ENCODE results near the gene PTPN13.

Gene PTPN13, protein sequence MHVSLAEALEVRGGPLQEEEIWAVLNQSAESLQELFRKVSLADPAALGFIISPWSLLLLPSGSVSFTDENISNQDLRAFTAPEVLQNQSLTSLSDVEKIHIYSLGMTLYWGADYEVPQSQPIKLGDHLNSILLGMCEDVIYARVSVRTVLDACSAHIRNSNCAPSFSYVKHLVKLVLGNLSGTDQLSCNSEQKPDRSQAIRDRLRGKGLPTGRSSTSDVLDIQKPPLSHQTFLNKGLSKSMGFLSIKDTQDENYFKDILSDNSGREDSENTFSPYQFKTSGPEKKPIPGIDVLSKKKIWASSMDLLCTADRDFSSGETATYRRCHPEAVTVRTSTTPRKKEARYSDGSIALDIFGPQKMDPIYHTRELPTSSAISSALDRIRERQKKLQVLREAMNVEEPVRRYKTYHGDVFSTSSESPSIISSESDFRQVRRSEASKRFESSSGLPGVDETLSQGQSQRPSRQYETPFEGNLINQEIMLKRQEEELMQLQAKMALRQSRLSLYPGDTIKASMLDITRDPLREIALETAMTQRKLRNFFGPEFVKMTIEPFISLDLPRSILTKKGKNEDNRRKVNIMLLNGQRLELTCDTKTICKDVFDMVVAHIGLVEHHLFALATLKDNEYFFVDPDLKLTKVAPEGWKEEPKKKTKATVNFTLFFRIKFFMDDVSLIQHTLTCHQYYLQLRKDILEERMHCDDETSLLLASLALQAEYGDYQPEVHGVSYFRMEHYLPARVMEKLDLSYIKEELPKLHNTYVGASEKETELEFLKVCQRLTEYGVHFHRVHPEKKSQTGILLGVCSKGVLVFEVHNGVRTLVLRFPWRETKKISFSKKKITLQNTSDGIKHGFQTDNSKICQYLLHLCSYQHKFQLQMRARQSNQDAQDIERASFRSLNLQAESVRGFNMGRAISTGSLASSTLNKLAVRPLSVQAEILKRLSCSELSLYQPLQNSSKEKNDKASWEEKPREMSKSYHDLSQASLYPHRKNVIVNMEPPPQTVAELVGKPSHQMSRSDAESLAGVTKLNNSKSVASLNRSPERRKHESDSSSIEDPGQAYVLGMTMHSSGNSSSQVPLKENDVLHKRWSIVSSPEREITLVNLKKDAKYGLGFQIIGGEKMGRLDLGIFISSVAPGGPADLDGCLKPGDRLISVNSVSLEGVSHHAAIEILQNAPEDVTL (N-terminal part only)

DNA sequence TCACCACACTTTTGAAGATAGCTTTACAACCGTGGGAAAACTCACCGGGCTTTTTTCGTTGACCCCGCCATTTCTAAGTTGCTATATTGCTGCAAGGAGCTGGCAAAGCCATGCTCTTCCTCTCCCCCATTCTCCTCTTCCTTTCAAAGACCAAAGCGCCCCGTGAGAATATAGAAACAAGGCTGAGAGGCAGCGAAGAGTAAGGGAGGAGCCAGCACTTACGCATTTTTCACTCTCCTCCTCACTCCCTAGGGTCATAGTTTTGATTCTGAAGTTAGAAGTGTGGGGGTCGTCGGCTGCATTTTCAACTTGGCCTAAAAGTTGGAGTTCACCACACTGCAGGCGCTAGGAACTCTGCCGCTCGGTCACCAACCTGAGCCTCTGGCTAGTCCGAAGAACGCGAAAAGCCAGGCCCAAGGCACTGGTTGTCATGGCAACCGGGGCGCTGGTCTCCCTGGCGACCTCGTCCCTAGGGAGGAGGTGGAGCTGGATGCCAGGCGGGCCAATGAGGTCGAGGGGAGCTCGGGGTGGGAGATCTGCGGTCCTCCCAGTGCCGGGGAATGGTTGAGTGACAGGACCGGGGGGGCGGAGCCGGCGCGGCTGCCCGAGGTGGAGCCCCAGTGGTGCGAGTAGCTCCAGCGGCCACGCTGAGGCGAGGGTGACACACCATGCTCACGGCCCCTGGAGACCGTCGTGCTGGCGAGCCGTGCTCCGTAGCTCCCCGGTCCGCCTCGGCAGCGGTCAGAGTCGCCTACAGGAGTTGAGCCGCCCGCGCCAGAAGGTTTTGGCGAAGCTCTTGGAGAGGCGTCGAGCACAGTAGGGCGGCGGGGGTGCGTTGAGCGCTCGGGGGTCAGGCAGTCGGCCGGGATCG lies at the start of gene PTPN13:
TSS of gene PTPN13 (plus strand) at position 628 of the 871 bp plus-strand sequence. CDS start 40,942 bp downstream, outside the sequence.
- CTCF ChIA-PET: interaction anchor here (0.6 to 4.0 kb wide), 7 partner anchors 20 to 328 kb away, joined by 3 to 29 read pairs (median 4); no protein-coding TSS in a partner anchor
- H3K36me3 ChIP-seq (ENCODE audit: control insufficient read depth in 2 of 2, insufficient read depth in 1 of 2, low read length in 2 of 2): no peaks in the 10 kb centered on the region; a peak in 1 of 3 replicates
- H3K27ac ChIP-seq (ENCODE audit: extremely low read depth, low read depth, low read length): peak within 1 kb of the TSS; percentile 95
- H3K4me1 ChIP-seq (ENCODE audit: control insufficient read depth, insufficient read depth, low read length): peaks cover 18% of the 10 kb centered on the region
- POLR2A ChIA-PET: interaction anchor here (0.6 to 1.3 kb wide), 9 partner anchors 10 to 611 kb away, joined by 3 to 4 read pairs (median 3); partner anchors contain the start of gene AFF1
- H3K9me3 ChIP-seq (ENCODE audit: control insufficient read depth, insufficient read depth, low read depth, low read length): no peaks in the 10 kb centered on the region
- peak within 1 kb of the TSS; percentile 72 for H3K4me3 ChIP-seq (ENCODE audit: low read depth, low read length)
- TF ChIP-seq FEZF1 (tag by site-specific recombination; IDR thresholded peaks at IDR 0.05) (no peak), ZNF169 (tag by site-specific recombination; IDR thresholded peaks at IDR 0.05) (no peak), ZNF837 (tag by site-specific recombination; IDR thresholded peaks at IDR 0.05) (no peak), EGR2 (tag by site-specific recombination; IDR thresholded peaks at IDR 0.05; ENCODE audit: low read depth) (peak; percentile 78; the same call in 1 of the 2 replicates), ZNF626 (tag by site-specific recombination; IDR thresholded peaks at IDR 0.05) (no peak), ZNF585B (tag by site-specific recombination; IDR thresholded peaks at IDR 0.05) (no peak), ZNF221 (tag by site-specific recombination; IDR thresholded peaks at IDR 0.05; ENCODE audit: borderline replicate concordance) (no peak), ZNF157 (tag by site-specific recombination; IDR thresholded peaks at IDR 0.05) (no peak), TRIM28 (IDR thresholded peaks at IDR 0.05; ENCODE audit: borderline replicate concordance, low read length) (peak; percentile 8; the same call in 1 of the 2 replicates), ZNF777 (tag by site-specific recombination; IDR thresholded peaks at IDR 0.05; ENCODE audit: borderline replicate concordance) (no peak), ZNF423 (tag by site-specific recombination; IDR thresholded peaks at IDR 0.05) (peak; percentile 89), ZNF654 (tag by site-specific recombination; IDR thresholded peaks at IDR 0.05; ENCODE audit: low read depth) (no peak), SETDB1 (IDR thresholded peaks at IDR 0.05; ENCODE audit: insufficient read length, low read length) (no peak), KLF7 (tag by site-specific recombination; IDR thresholded peaks at IDR 0.05; ENCODE audit: borderline replicate concordance) (no peak), ZNF140 (tag by site-specific recombination; IDR thresholded peaks at IDR 0.05) (no peak), SCRT2 (tag by site-specific recombination; IDR thresholded peaks at IDR 0.05) (no peak)
- TF ChIP-seq, protein P1, sequence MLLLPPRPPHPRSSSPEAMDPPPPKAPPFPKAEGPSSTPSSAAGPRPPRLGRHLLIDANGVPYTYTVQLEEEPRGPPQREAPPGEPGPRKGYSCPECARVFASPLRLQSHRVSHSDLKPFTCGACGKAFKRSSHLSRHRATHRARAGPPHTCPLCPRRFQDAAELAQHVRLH (tag by site-specific recombination; IDR thresholded peaks at IDR 0.05): no peak
- TF ChIP-seq, protein P2, sequence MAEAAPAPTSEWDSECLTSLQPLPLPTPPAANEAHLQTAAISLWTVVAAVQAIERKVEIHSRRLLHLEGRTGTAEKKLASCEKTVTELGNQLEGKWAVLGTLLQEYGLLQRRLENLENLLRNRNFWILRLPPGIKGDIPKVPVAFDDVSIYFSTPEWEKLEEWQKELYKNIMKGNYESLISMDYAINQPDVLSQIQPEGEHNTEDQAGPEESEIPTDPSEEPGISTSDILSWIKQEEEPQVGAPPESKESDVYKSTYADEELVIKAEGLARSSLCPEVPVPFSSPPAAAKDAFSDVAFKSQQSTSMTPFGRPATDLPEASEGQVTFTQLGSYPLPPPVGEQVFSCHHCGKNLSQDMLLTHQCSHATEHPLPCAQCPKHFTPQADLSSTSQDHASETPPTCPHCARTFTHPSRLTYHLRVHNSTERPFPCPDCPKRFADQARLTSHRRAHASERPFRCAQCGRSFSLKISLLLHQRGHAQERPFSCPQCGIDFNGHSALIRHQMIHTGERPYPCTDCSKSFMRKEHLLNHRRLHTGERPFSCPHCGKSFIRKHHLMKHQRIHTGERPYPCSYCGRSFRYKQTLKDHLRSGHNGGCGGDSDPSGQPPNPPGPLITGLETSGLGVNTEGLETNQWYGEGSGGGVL (tag by site-specific recombination; IDR thresholded peaks at IDR 0.05): no peak
- TF ChIP-seq, protein P3, sequence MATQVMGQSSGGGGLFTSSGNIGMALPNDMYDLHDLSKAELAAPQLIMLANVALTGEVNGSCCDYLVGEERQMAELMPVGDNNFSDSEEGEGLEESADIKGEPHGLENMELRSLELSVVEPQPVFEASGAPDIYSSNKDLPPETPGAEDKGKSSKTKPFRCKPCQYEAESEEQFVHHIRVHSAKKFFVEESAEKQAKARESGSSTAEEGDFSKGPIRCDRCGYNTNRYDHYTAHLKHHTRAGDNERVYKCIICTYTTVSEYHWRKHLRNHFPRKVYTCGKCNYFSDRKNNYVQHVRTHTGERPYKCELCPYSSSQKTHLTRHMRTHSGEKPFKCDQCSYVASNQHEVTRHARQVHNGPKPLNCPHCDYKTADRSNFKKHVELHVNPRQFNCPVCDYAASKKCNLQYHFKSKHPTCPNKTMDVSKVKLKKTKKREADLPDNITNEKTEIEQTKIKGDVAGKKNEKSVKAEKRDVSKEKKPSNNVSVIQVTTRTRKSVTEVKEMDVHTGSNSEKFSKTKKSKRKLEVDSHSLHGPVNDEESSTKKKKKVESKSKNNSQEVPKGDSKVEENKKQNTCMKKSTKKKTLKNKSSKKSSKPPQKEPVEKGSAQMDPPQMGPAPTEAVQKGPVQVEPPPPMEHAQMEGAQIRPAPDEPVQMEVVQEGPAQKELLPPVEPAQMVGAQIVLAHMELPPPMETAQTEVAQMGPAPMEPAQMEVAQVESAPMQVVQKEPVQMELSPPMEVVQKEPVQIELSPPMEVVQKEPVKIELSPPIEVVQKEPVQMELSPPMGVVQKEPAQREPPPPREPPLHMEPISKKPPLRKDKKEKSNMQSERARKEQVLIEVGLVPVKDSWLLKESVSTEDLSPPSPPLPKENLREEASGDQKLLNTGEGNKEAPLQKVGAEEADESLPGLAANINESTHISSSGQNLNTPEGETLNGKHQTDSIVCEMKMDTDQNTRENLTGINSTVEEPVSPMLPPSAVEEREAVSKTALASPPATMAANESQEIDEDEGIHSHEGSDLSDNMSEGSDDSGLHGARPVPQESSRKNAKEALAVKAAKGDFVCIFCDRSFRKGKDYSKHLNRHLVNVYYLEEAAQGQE (tag by site-specific recombination; IDR thresholded peaks at IDR 0.05): no peak
- TF ChIP-seq, protein P4, sequence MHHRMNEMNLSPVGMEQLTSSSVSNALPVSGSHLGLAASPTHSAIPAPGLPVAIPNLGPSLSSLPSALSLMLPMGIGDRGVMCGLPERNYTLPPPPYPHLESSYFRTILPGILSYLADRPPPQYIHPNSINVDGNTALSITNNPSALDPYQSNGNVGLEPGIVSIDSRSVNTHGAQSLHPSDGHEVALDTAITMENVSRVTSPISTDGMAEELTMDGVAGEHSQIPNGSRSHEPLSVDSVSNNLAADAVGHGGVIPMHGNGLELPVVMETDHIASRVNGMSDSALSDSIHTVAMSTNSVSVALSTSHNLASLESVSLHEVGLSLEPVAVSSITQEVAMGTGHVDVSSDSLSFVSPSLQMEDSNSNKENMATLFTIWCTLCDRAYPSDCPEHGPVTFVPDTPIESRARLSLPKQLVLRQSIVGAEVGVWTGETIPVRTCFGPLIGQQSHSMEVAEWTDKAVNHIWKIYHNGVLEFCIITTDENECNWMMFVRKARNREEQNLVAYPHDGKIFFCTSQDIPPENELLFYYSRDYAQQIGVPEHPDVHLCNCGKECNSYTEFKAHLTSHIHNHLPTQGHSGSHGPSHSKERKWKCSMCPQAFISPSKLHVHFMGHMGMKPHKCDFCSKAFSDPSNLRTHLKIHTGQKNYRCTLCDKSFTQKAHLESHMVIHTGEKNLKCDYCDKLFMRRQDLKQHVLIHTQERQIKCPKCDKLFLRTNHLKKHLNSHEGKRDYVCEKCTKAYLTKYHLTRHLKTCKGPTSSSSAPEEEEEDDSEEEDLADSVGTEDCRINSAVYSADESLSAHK (tag by site-specific recombination; IDR thresholded peaks at IDR 0.05): peak; percentile 54; the same call in 1 of the 2 replicates
- TF ChIP-seq, protein P5, sequence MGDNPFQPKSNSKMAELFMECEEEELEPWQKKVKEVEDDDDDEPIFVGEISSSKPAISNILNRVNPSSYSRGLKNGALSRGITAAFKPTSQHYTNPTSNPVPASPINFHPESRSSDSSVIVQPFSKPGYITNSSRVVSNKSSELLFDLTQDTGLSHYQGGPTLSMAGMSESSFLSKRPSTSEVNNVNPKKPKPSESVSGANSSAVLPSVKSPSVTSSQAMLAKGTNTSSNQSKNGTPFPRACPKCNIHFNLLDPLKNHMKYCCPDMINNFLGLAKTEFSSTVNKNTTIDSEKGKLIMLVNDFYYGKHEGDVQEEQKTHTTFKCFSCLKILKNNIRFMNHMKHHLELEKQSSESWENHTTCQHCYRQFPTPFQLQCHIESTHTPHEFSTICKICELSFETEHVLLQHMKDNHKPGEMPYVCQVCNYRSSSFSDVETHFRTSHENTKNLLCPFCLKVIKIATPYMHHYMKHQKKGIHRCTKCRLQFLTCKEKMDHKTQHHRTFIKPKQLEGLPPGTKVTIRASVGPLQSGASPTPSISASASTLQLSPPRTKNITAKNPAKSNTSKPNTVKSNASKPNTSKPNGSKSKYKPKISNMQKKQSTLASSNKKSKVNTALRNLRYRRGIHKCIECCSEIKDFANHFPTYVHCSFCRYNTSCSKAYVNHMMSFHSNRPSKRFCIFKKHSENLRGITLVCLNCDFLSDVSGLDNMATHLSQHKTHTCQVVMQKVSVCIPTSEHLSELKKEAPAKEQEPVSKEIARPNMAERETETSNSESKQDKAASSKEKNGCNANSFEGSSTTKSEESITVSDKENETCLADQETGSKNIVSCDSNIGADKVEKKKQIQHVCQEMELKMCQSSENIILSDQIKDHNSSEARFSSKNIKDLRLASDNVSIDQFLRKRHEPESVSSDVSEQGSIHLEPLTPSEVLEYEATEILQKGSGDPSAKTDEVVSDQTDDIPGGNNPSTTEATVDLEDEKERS (tag by site-specific recombination; IDR thresholded peaks at IDR 0.05): no peak
